ENCODE data around the gene ABCA7.

- no peak for TF ChIP-seq CTCF (IDR thresholded peaks at IDR 0.05)
- TF ChIP-seq POLR2A (IDR thresholded peaks at IDR 0.05) = no peak
Observed at GRCh38 chr19:1106841-1107660, 67.1 kb downstream of the ABCA7 start.
